Stomach (tissue), 4 donors: ENCODE measurements around the gene RPS24.

Source experiments
- EP300 ChIP-seq: sonication (generic); formaldehyde crosslinking; IDR thresholded peaks from one replicate; pipeline ENCODE4 v1.6.1; 2017; ENCODE audit warnings: antibody characterized with exemption
- POLR2A ChIP-seq, 4 donors: fragments of 450-650 bp; IDR thresholded peaks; one replicate each; pipeline ENCODE4 v1.6.1; 2016; ENCODE audit warnings: antibody characterized with exemption in 4 of 4, control low read depth in 2 of 4, mild to moderate bottlenecking in 1 of 4, moderate library complexity in 1 of 4
- TF ChIP-seq, protein P1 (sequence below), 7 experiments: fragments of 450-650 bp in 4 of 7; fragments of 200-600 bp in 3 of 7; sonication (generic) in 3 of 7; IDR thresholded peaks; one replicate each; pipeline ENCODE4 v1.5.1; 2016 to 2019; ENCODE audit warnings: antibody characterized with exemption in 7 of 7, control low read depth in 2 of 7, mild to moderate bottlenecking in 1 of 7

DNA sequence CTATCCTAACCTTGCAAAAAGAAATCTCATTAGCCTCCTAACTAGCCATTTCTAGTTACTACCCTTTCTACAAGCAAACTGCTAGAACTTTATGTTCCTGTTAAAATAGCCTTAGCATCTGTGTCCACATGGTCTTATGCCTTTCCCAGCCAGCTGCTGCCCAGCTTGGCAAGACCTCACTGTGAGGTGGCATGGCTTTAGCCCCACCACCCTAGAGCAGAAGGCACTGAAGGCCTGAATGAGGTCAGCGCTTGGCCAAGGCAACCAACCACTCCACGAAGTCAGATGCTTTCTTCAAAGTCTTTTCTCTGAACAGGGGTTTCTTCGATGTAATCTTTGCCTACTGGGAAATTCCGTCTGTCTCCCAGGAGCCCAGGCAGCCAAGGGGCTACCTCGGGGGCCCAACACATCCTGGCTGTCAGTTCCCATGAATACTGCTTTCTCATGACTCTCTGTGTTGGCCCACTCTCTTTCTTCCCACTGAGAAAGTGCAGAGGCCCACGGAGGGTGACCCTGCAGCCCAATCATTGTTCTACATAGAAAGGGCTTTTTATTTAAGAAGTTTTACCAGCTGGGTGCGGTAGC lies 45.9 kb upstream of the RPS24 start:
- TF ChIP-seq, protein P1, sequence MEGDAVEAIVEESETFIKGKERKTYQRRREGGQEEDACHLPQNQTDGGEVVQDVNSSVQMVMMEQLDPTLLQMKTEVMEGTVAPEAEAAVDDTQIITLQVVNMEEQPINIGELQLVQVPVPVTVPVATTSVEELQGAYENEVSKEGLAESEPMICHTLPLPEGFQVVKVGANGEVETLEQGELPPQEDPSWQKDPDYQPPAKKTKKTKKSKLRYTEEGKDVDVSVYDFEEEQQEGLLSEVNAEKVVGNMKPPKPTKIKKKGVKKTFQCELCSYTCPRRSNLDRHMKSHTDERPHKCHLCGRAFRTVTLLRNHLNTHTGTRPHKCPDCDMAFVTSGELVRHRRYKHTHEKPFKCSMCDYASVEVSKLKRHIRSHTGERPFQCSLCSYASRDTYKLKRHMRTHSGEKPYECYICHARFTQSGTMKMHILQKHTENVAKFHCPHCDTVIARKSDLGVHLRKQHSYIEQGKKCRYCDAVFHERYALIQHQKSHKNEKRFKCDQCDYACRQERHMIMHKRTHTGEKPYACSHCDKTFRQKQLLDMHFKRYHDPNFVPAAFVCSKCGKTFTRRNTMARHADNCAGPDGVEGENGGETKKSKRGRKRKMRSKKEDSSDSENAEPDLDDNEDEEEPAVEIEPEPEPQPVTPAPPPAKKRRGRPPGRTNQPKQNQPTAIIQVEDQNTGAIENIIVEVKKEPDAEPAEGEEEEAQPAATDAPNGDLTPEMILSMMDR (IDR thresholded peaks at IDR 0.05), result no peak
- TF ChIP-seq POLR2A (IDR thresholded peaks at IDR 0.05) (no peak), EP300 (no peak)
